ENCODE results near the gene TUBB.

The TUBB gene

GRCh38 chr6:30705620-30706019, 14.5 kb upstream of the TUBB start:
- DNase-seq (ENCODE audit: low spot score) = no peak
- TF ChIP-seq CTCF (IDR thresholded peaks at IDR 0.05; ENCODE audit: extremely low read depth, missing control alignments) = no peak

- no peak for DNase-seq (ENCODE audit: low spot score)
- TF ChIP-seq CTCF (IDR thresholded peaks at IDR 0.05; ENCODE audit: extremely low read depth, missing control alignments) = no peak
These were observed 12.8 kb upstream of the TUBB start for GRCh38 chr6:30707281-30707850.

- no peak for DNase-seq (ENCODE audit: low spot score)
- no peak for TF ChIP-seq CTCF (IDR thresholded peaks at IDR 0.05; ENCODE audit: extremely low read depth, missing control alignments)
These were observed 10.9 kb upstream of the TUBB start for GRCh38 chr6:30709101-30709868.

GRCh38 chr6:30711758-30712380, 8.3 kb upstream of the TUBB start:
- no peak for TF ChIP-seq CTCF (IDR thresholded peaks at IDR 0.05; ENCODE audit: extremely low read depth, missing control alignments)
- DNase-seq (ENCODE audit: low spot score) = peak; percentile 48

- DNase-seq (ENCODE audit: low spot score) = no peak
- no peak for TF ChIP-seq CTCF (IDR thresholded peaks at IDR 0.05; ENCODE audit: extremely low read depth, missing control alignments)
These were observed 7.7 kb upstream of the TUBB start for GRCh38 chr6:30712441-30712945.

- TF ChIP-seq CTCF (IDR thresholded peaks at IDR 0.05; ENCODE audit: extremely low read depth, missing control alignments) = no peak
- no peak for DNase-seq (ENCODE audit: low spot score)
These were observed 5.9 kb upstream of the TUBB start for GRCh38 chr6:30714263-30714662.

- no peak for DNase-seq (ENCODE audit: low spot score)
- no peak for TF ChIP-seq CTCF (IDR thresholded peaks at IDR 0.05; ENCODE audit: extremely low read depth, missing control alignments)
These were observed 3.3 kb upstream of the TUBB start for GRCh38 chr6:30716879-30717128.
